OCI-LY7 (cell line): Measurements from ENCODE around the gene FAAP20. TPM values are rescaled to one million over a fixed set of nuclear protein-coding genes. Genes with fewer than 3 reads are reported as not detected.

Experiments
- BruUV-seq: library from RNA; stranded (reverse); fragments of 400-500 nt; replicated peaks from 2 replicates; lab custom pipeline; 2021; lab: Mats Ljungman, UMichigan
- CTCF ChIA-PET: fragments of 300-600 bp; sonication (Branson Sonifier 250); formaldehyde crosslinking; loops from one replicate; lab custom pipeline; 2022; ENCODE audit warnings: antibody characterized with exemption; ENCODE audit not compliant: unreplicated experiment; lab: Charles Lee
- POLR2A ChIA-PET: fragments of 300-600 bp; sonication (Branson Sonifier 250); formaldehyde crosslinking; loops from one replicate; lab custom pipeline; 2022; ENCODE audit warnings: antibody characterized with exemption; lab: Charles Lee
- DNase-seq: peaks from one replicate; pipeline ENCODE4 v3.0.0-alpha.2; 2015; ENCODE audit warnings: low spot score
- H2AFZ ChIP-seq: fragments of 200-600 bp; sonication (generic), shearing (Covaris generic); 2 replicates; pipeline ENCODE4 v1.6.1; 2014; ENCODE audit warnings: mild to moderate bottlenecking, antibody characterized with exemption, low read length, moderate library complexity
- H3K27ac ChIP-seq: fragments of 200-600 bp; sonication (generic); 2 replicates; pipeline ENCODE4 v1.5.1; 2014; ENCODE audit warnings: mixed run types, low read depth, mild to moderate bottlenecking, moderate library complexity, low read length, inconsistent platforms; ENCODE audit not compliant: poor library complexity, severe bottlenecking
- H3K36me3 ChIP-seq: fragments of 200-600 bp; sonication (generic); 2 replicates; pipeline ENCODE4 v1.6.1; 2014; ENCODE audit warnings: mild to moderate bottlenecking, antibody characterized with exemption, low read length, moderate library complexity, mixed read lengths; ENCODE audit not compliant: insufficient read depth
- H3K4me1 ChIP-seq: fragments of 200-600 bp; sonication (generic); 2 replicates; pipeline ENCODE4 v1.5.1; 2014; ENCODE audit warnings: mild to moderate bottlenecking, low read length; ENCODE audit not compliant: insufficient read depth, poor library complexity, severe bottlenecking
- H3K4me2 ChIP-seq: fragments of 200-600 bp; sonication (generic); 2 replicates; pipeline ENCODE4 v1.6.1; 2014; ENCODE audit warnings: mild to moderate bottlenecking, low read length
- H3K4me3 ChIP-seq: fragments of 200-600 bp; sonication (generic); 2 replicates; pipeline ENCODE4 v1.5.1; 2014; ENCODE audit warnings: mild to moderate bottlenecking, low read depth, low read length; ENCODE audit not compliant: poor library complexity, severe bottlenecking
- H3K79me2 ChIP-seq: fragments of 200-600 bp; sonication (generic); 2 replicates; pipeline ENCODE4 v1.6.1; 2016; ENCODE audit warnings: low read depth, mild to moderate bottlenecking, low read length, moderate library complexity, mixed read lengths; ENCODE audit not compliant: insufficient read depth
- H3K9me2 ChIP-seq: fragments of 200-600 bp; sonication (generic); 2 replicates; pipeline ENCODE4 v1.6.1; 2016; ENCODE audit warnings: mild to moderate bottlenecking, low read length, mixed read lengths; ENCODE audit not compliant: insufficient read depth
- H3K9me3 ChIP-seq: fragments of 200-600 bp; sonication (generic); 2 replicates; pipeline ENCODE4 v1.6.1; 2014; ENCODE audit warnings: mild to moderate bottlenecking, mixed run types, low read length, mixed read lengths
- H4K20me1 ChIP-seq: fragments of 200-600 bp; sonication (generic); 2 replicates; pipeline ENCODE4 v1.6.1; 2014; ENCODE audit warnings: mild to moderate bottlenecking, antibody characterized with exemption, low read length, moderate library complexity, mixed read lengths; ENCODE audit not compliant: insufficient read depth
- CTCF ChIP-seq: fragments of 200-600 bp; sonication (generic); conservative IDR thresholded peaks from 2 replicates; pipeline ENCODE4 v1.5.1; 2014; ENCODE audit warnings: mild to moderate bottlenecking, antibody characterized with exemption, low read length, moderate library complexity, mixed read lengths
- EZH2phosphoT487 ChIP-seq: fragments of 200-600 bp; sonication (generic); IDR thresholded peaks from 2 replicates; pipeline ENCODE4 v1.6.1; 2018; ENCODE audit warnings: low read depth, borderline replicate concordance, mild to moderate bottlenecking, mixed run types, antibody characterized with exemption, low read length, moderate library complexity, mixed read lengths
- intact Hi-C: fragments of 100-400 bp; cut with micrococcal nuclease; formaldehyde crosslinking; loops from one replicate; pipeline ENCODE4 v1.10.0; 2022; ENCODE audit not compliant: unreplicated experiment
- total RNA-seq, 2 experiments: library from RNA; depleted of rRNA in 1 of 2; stranded (reverse); fragments of >200 nt in 1 of 2; shearing (Covaris generic) in 1 of 2; gene quantifications; 2 replicates each; pipeline ENCODE4 v1.2.3, GENCODE V29; 2014 to 2022

FAAP20 gene
- total RNA-seq, 2 experiments from 2014 or later, result 47.4 to 55.7 TPM

DNA sequence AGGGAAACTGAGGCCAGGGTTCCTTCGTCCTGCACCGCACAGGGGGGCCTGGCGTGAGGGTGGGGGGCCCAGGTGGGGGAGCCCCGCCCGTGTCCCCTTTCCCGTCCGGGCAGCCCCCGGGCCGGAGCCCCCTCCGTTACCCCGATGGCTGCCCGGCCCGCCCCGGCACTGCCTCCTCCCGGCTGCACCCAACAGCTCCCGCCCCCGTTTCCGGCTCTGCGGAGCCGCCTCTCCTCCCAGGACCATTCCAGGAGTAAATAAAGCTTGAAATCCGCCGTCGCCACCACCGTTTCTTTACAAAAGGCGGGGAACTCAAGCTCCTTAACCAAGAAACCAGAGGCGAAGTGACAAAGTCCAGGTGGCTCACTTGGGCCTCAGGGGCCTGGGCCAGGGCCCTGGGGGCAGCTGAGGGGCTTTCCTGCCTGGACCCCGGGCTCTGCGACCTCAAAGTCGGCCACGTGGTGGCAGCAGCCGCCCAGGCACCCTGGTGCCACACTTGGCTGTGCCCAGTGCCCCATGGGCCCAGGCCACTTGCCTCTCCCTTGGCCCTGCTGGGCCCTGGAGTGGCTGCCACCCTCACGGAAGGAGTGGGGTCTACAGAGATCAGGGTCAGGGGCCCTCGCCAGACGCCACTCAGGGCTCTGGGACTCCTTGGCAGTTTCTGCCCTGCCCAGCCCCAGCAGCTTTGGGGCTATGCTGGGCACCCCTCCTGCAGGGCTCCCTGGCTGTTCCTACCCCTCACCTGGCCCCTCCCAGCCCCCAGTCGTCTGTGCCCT lies 514 bp upstream of the FAAP20 start:
- peak overlapping the region; percentile 52 for H3K27ac ChIP-seq
- intact Hi-C loops, result loop anchor here (1.0 to 5.0 kb wide), 2 partner anchors 107 to 187 kb away; no protein-coding TSS in a partner anchor
- H3K4me3 ChIP-seq, result peak overlapping the region; percentile 67
- no peaks in the 10 kb centered on the region for H3K9me3 ChIP-seq
- no peaks in the 10 kb centered on the region for H3K9me2 ChIP-seq
- BruUV-seq, result no TSS peak
- peaks cover 23% of the 10 kb centered on the region for H3K4me1 ChIP-seq
- peak overlapping the region; percentile 47 for H2AFZ ChIP-seq
- H3K79me2 ChIP-seq, result no peaks in the 10 kb centered on the region
- ChIA-PET CTCF (interaction anchor here (0.7 kb wide), 4 partner anchors 10 to 187 kb away, joined by 3 to 5 read pairs (median 4); no protein-coding TSS in a partner anchor), POLR2A (interaction anchor here (0.6 to 1.1 kb wide), 3 partner anchors 10 to 354 kb away, joined by 3 read pairs; no protein-coding TSS in a partner anchor)
- no peaks in the 10 kb centered on the region for H3K36me3 ChIP-seq
- peak; percentile 87 for DNase-seq
- H3K4me2 ChIP-seq, result peak overlapping the region; percentile 79
- no peaks in the 10 kb centered on the region for H4K20me1 ChIP-seq
- no peak for TF ChIP-seq EZH2phosphoT487
- peak; percentile 91 for TF ChIP-seq CTCF

DNA sequence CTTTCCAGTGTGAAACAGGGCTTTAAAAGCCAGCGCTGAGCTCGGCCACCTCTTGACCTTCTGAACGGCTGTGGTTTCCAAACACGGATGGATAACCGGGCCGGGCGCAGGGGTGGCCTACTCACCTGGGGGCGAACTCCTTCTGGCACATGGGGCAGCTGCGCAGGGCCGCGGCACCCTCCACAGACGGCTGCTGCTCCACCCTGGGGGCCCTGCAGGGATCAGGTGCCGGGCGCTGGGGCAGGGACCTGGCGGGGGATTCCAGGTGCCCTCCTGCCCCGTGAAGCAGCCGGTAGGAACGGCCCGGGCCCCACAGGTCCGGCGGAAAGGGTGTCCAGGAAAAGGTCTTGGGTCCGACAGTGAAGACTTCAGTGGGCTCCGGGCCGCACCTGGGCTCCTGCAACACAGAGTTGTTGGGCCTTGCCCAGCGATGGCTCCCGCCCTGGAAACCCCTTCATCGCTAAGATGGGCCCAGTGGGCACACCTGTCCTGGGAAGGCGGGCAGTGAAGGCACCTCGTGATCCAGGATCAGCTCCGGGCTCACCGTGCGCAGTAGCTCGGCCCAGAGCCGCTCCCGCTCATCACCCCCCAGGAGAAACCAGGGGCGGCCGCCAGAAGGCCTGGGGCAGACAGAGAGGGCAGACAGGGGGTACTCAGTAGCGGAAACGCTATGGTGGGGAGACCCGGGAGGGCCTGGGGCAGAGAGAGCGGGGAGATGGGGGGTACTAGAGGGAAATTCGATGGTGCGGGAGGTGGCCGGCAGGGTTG lies 874 bp downstream of the FAAP20 start:
- no peak for TF ChIP-seq EZH2phosphoT487
- no peak for TF ChIP-seq CTCF
- DNase-seq, result no peak
- intact Hi-C loops, result no loop called here
- Histone ChIP-seq H3K79me2 (no peaks in the 10 kb centered on the region), H3K27ac (no peak overlapping the region), H3K9me2 (no peaks in the 10 kb centered on the region), H3K4me1 (peaks cover 35% of the 10 kb centered on the region), H3K4me2 (peak overlapping the region; percentile 61), H4K20me1 (no peaks in the 10 kb centered on the region), H2AFZ (no peak overlapping the region), H3K9me3 (no peaks in the 10 kb centered on the region), H3K4me3 (peak overlapping the region; percentile 67), H3K36me3 (no peaks in the 10 kb centered on the region)
- BruUV-seq, result no TSS peak
- ChIA-PET CTCF (no interaction called here), POLR2A (interaction anchor here (0.6 kb wide), 1 partner anchor 27 kb away, joined by 3 read pairs; no protein-coding TSS in a partner anchor)
